ENCODE results near the gene NCBP2. TPM values are rescaled to one million over a fixed set of nuclear protein-coding genes. Genes with fewer than 3 reads are reported as not detected.

NCBP2 gene
- polyA plus RNA-seq, 1 experiment = 39.9 TPM

- POLR2A ChIA-PET = no interaction called here
- TF ChIP-seq CTCF (IDR thresholded peaks at IDR 0.05; ENCODE audit: insufficient read depth, low read depth, low read length) = no peak
These were observed 39.3 kb upstream of the NCBP2 start for GRCh38 chr3:196981657-196982056.

GRCh38 chr3:196979545-196979944 is 37.2 kb upstream of the NCBP2 start:
- ChIA-PET POLR2A (no interaction called here), CTCF (interaction anchor here (1.4 to 1.7 kb wide), 4 partner anchors 9 to 202 kb away, joined by 3 to 5 read pairs (median 4); no protein-coding TSS in a partner anchor)
- Histone ChIP-seq H3K27me3 (ENCODE audit: control insufficient read depth, insufficient read depth, low read length) (no peaks in the 10 kb centered on the region), H3K36me3 (ENCODE audit: control insufficient read depth, insufficient read depth, low read length) (no peaks in the 10 kb centered on the region), H3K4me3 (ENCODE audit: low read depth, low read length) (no peak overlapping the region)
- DNase-seq (ENCODE audit: low read depth) = no peak
- no peak for TF ChIP-seq CTCF (IDR thresholded peaks at IDR 0.05; ENCODE audit: insufficient read depth, low read depth, low read length)

More at GRCh38 chr3:196981657-196982056, 39.3 kb upstream of the NCBP2 start:
- no peak for DNase-seq (ENCODE audit: low read depth)
- Histone ChIP-seq H3K27me3 (ENCODE audit: control insufficient read depth, insufficient read depth, low read length) (peaks cover 3% of the 10 kb centered on the region; the same call in 1 of the 2 replicates), H3K4me3 (ENCODE audit: low read depth, low read length) (no peak overlapping the region), H3K36me3 (ENCODE audit: control insufficient read depth, insufficient read depth, low read length) (no peaks in the 10 kb centered on the region)
- CTCF ChIA-PET = no interaction called here

GRCh38 chr3:196976941-196977340 is 34.6 kb upstream of the NCBP2 start:
- Histone ChIP-seq H3K27me3 (ENCODE audit: control insufficient read depth, insufficient read depth, low read length) (no peaks in the 10 kb centered on the region), H3K36me3 (ENCODE audit: control insufficient read depth, insufficient read depth, low read length) (no peaks in the 10 kb centered on the region), H3K4me3 (ENCODE audit: low read depth, low read length) (no peak overlapping the region)
- no peak for DNase-seq (ENCODE audit: low read depth)
- TF ChIP-seq CTCF (IDR thresholded peaks at IDR 0.05; ENCODE audit: insufficient read depth, low read depth, low read length) = no peak
- ChIA-PET CTCF (no interaction called here), POLR2A (no interaction called here)

- no peak for DNase-seq (ENCODE audit: low read depth)
These were observed 33.0 kb upstream of the NCBP2 start for GRCh38 chr3:196975349-196975748.

GRCh38 chr3:196974661-196975060 is 32.3 kb upstream of the NCBP2 start:
- ChIA-PET POLR2A (no interaction called here), CTCF (no interaction called here)
- no peaks in the 10 kb centered on the region for H3K36me3 ChIP-seq (ENCODE audit: control insufficient read depth, insufficient read depth, low read length)
- TF ChIP-seq CTCF (IDR thresholded peaks at IDR 0.05; ENCODE audit: insufficient read depth, low read depth, low read length) = no peak
- no peak overlapping the region for H3K4me3 ChIP-seq (ENCODE audit: low read depth, low read length)
- H3K27me3 ChIP-seq (ENCODE audit: control insufficient read depth, insufficient read depth, low read length) = no peaks in the 10 kb centered on the region; the same call in 1 of the 2 replicates
- no peak for DNase-seq (ENCODE audit: low read depth)

More at GRCh38 chr3:196975349-196975748, 33.0 kb upstream of the NCBP2 start:
- Histone ChIP-seq H3K27me3 (ENCODE audit: control insufficient read depth, insufficient read depth, low read length) (no peaks in the 10 kb centered on the region; the same call in 1 of the 2 replicates), H3K36me3 (ENCODE audit: control insufficient read depth, insufficient read depth, low read length) (no peaks in the 10 kb centered on the region), H3K4me3 (ENCODE audit: low read depth, low read length) (no peak overlapping the region)
- CTCF ChIA-PET = interaction anchor here (1.2 kb wide), 1 partner anchor 27 kb away, joined by 4 read pairs; no protein-coding TSS in a partner anchor
- POLR2A ChIA-PET = no interaction called here
- no peak for TF ChIP-seq CTCF (IDR thresholded peaks at IDR 0.05; ENCODE audit: insufficient read depth, low read depth, low read length)
